Activated CD8-positive, alpha-beta memory T cell treated with anti-CD3 and anti-CD28 coated beads for 36 hours (primary cell): Measurements from ENCODE around the gene IGF2R. TPM values are rescaled to one million over a fixed set of nuclear protein-coding genes. Genes with fewer than 3 reads are reported as not detected.

ENCODE experiments used
- total RNA-seq, 2 experiments: library from RNA; stranded (reverse); gene quantifications; one replicate each; pipeline ENCODE4 v1.2.3, GENCODE V29; 2021

IGF2R gene
- total RNA-seq, 2 experiments from 2014 or later = 125 to 128 TPM

Other genes starting within 250 kb of the IGF2R start
- 10 to 100 TPM; 87.6 to 88.2 TPM for gene WTAP, start 241.6 kb upstream of the IGF2R start, total RNA-seq
- 10 to 100 TPM; 74.2 to 77.7 TPM for gene ACAT2, start 207.0 kb upstream of the IGF2R start, total RNA-seq
- gene TCP1, start 179.5 kb upstream of the IGF2R start, total RNA-seq = 100 to 1,000 TPM; 621 to 635 TPM
- 100 to 1,000 TPM; 129 to 130 TPM for gene MRPL18, start 178.6 kb upstream of the IGF2R start, total RNA-seq
- gene PNLDC1, start 168.8 kb upstream of the IGF2R start, total RNA-seq = under 1 TPM; 0.30 to 0.57 TPM
- gene MAS1, start 78.1 kb upstream of the IGF2R start, total RNA-seq = not detected
- gene SLC22A1, start 152.7 kb downstream of the IGF2R start, total RNA-seq = 1 to 10 TPM in 1 of 2 experiments, under 1 TPM in 1; 0.75 to 1.6 TPM